HCT116 (cell line): ENCODE results near the gene PSD. TPM values are rescaled to one million over a fixed set of nuclear protein-coding genes. Genes with fewer than 3 reads are reported as not detected.

Source experiments
- ATAC-seq: fragments of 200-7000 bp; cut with Tn5 transposase; 2 replicates; pipeline ENCODE4 v1.9.1; 2020; ENCODE audit warnings: mild to moderate bottlenecking, moderate library complexity
- BruUV-seq: library from RNA; stranded (reverse); fragments of 400-500 nt; replicated peaks from 2 replicates; lab custom pipeline; 2021; lab: Mats Ljungman, UMichigan
- CTCF ChIA-PET: fragments of 300-600 bp; sonication (Branson Sonifier 250); formaldehyde crosslinking; loops from one replicate; lab custom pipeline; 2021; ENCODE audit warnings: antibody characterized with exemption; lab: Charles Lee
- POLR2A ChIA-PET: fragments of 300-600, 350-600 bp; sonication (Branson Sonifier 250); formaldehyde crosslinking; loops from one replicate; lab custom pipeline; 2021; ENCODE audit warnings: antibody characterized with exemption; lab: Charles Lee
- RAD21 ChIA-PET, 2 experiments: fragments of 300-600 bp; sonication (Branson Sonifier 250); formaldehyde crosslinking; loops; one replicate each; lab custom pipeline; 2023; ENCODE audit warnings: low total read pairs in 2 of 2; ENCODE audit not compliant: uncharacterized antibody in 2 of 2, unreplicated experiment in 2 of 2, low non-redundant PET in 1 of 2; lab: Charles Lee
- DNase-seq: peaks from one replicate; pipeline ENCODE4 v3.0.0-alpha.2; 2010; ENCODE audit warnings: low read depth, low spot score
- H2AFZ ChIP-seq: fragments of 200-600 bp; shearing (Covaris generic), sonication (generic); 2 replicates; pipeline ENCODE4 v1.6.1; 2017; ENCODE audit warnings: low read depth, mixed run types, mixed read lengths, antibody characterized with exemption, low read length; ENCODE audit not compliant: poor library complexity, severe bottlenecking
- H3K27ac ChIP-seq: 2 replicates; pipeline ENCODE4 v1.5.1; 2012; ENCODE audit warnings: low read depth, low read length
- H3K27me3 ChIP-seq: fragments of 200-600 bp; sonication (generic); 2 replicates; pipeline ENCODE4 v1.6.1; 2016; ENCODE audit warnings: mixed run types, low read length, mixed read lengths; ENCODE audit not compliant: insufficient read depth
- H3K36me3 ChIP-seq, 2 experiments: fragments of 200-500 bp in 1 of 2; fragments of 200-600 bp in 1 of 2; sonication (Bioruptor generic) in 1 of 2; sonication (generic) in 1 of 2; 2 replicates each; pipeline versions ENCODE4 v1.5.1 to v1.6.1; 2014 to 2016; ENCODE audit warnings: low read length in 2 of 2, inconsistent platforms in 1 of 2, mixed read lengths in 1 of 2, mixed run types in 1 of 2; ENCODE audit not compliant: insufficient read depth in 2 of 2, control insufficient read depth in 1 of 2
- H3K4me1 ChIP-seq, 2 experiments: fragments of 200-600 bp in 1 of 2; sonication (generic) in 1 of 2; 2 replicates each; pipeline versions ENCODE4 v1.5.1 to v1.6.1; 2012 to 2017; ENCODE audit warnings: low read length in 2 of 2, inconsistent platforms in 1 of 2, mild to moderate bottlenecking in 1 of 2, mixed read lengths in 1 of 2, mixed run types in 1 of 2, moderate library complexity in 1 of 2; ENCODE audit not compliant: insufficient read depth in 2 of 2, control insufficient read depth in 1 of 2
- H3K4me2 ChIP-seq: fragments of 200-600 bp; sonication (generic); 2 replicates; pipeline ENCODE4 v1.6.1; 2017; ENCODE audit warnings: mixed run types, low read length, mixed read lengths
- H3K4me3 ChIP-seq, 2 experiments: fragments of 200-600 bp in 1 of 2; sonication (generic) in 1 of 2; replicated peaks in 1 of 2; 2 replicates each; pipeline ENCODE4 v1.5.1; 2011 to 2016; ENCODE audit warnings: low read length in 2 of 2, control low read depth in 1 of 2, low read depth in 1 of 2, mild to moderate bottlenecking in 1 of 2, mixed read lengths in 1 of 2, mixed run types in 1 of 2
- H3K79me2 ChIP-seq: fragments of 200-600 bp; sonication (generic); 2 replicates; pipeline ENCODE4 v1.6.1; 2017; ENCODE audit warnings: mild to moderate bottlenecking, mixed run types, low read length, moderate library complexity, mixed read lengths; ENCODE audit not compliant: insufficient read depth
- H3K9ac ChIP-seq: fragments of 200-600 bp; sonication (generic); 2 replicates; pipeline ENCODE4 v1.6.1; 2016; ENCODE audit warnings: low read length, mixed read lengths
- H3K9me2 ChIP-seq: fragments of 200-600 bp; sonication (generic), shearing (Covaris generic); 2 replicates; pipeline ENCODE4 v1.6.1; 2017; ENCODE audit warnings: mixed run types, mild to moderate bottlenecking, moderate library complexity; ENCODE audit not compliant: insufficient read depth
- H3K9me3 ChIP-seq, 2 experiments: fragments of 200-500 bp in 1 of 2; fragments of 200-600 bp in 1 of 2; sonication (Bioruptor generic) in 1 of 2; sonication (generic) in 1 of 2; 2 replicates each; pipeline ENCODE4 v1.6.1; 2014 to 2017; ENCODE audit warnings: low read length in 2 of 2, mixed read lengths in 2 of 2, inconsistent platforms in 1 of 2, low read depth in 1 of 2, mild to moderate bottlenecking in 1 of 2, mixed run types in 1 of 2, moderate library complexity in 1 of 2; ENCODE audit not compliant: control insufficient read depth in 1 of 2, insufficient read depth in 1 of 2
- H4K20me1 ChIP-seq: fragments of 200-600 bp; sonication (generic), shearing (Covaris generic); 2 replicates; pipeline ENCODE4 v1.6.1; 2017; ENCODE audit warnings: mixed run types, mild to moderate bottlenecking, moderate library complexity; ENCODE audit not compliant: insufficient read depth
- ATF3 ChIP-seq: IDR thresholded peaks from 2 replicates; pipeline ENCODE4 v1.6.1; 2012
- CTCF ChIP-seq, 3 experiments: fragments of 200-600 bp in 1 of 3; sonication (generic) in 1 of 3; IDR thresholded peaks in 2 of 3; conservative IDR thresholded peaks in 1 of 3; 2 replicates each; pipeline ENCODE4 v1.5.1; 2012 to 2017; ENCODE audit warnings: low read depth in 2 of 3, low read length in 2 of 3, antibody characterized with exemption in 1 of 3, borderline replicate concordance in 1 of 3, control low read depth in 1 of 3, mild to moderate bottlenecking in 1 of 3, mixed read lengths in 1 of 3, mixed run types in 1 of 3, moderate library complexity in 1 of 3; ENCODE audit not compliant: insufficient read depth in 1 of 3
- ELF1 ChIP-seq: IDR thresholded peaks from 2 replicates; pipeline ENCODE4 v1.6.1; 2012; ENCODE audit warnings: low read depth, borderline replicate concordance
- EZH2 ChIP-seq: fragments of 200-600 bp; sonication (generic); IDR thresholded peaks from 2 replicates; pipeline ENCODE4 v1.6.1; 2017; ENCODE audit warnings: antibody characterized with exemption, mixed run types
- POLR2AphosphoS5 ChIP-seq: IDR thresholded peaks from 2 replicates; pipeline ENCODE4 v1.6.1; 2011; ENCODE audit warnings: mild to moderate bottlenecking, low read depth, low read length, moderate library complexity
- YY1 ChIP-seq: IDR thresholded peaks from 2 replicates; pipeline ENCODE4 v1.6.1; 2011; ENCODE audit warnings: low read length, low read depth, moderate library complexity, mild to moderate bottlenecking; ENCODE audit not compliant: insufficient replicate concordance; ENCODE audit errors: extremely low read depth
- intact Hi-C: fragments of 100-400 bp; cut with micrococcal nuclease; formaldehyde crosslinking; loops from 2 replicates; pipeline ENCODE4 v1.10.0; 2022
- total RNA-seq: library from RNA; stranded (reverse); gene quantifications from one replicate; pipeline ENCODE4 v1.2.1, GENCODE V29; 2021; ENCODE audit not compliant: unreplicated experiment

The PSD gene
- total RNA-seq, 1 experiment from 2014 or later: 9.7 TPM

GRCh38 chr10:102405632-102406031, 13.0 kb downstream of the PSD start:
- H3K79me2 ChIP-seq: no peaks in the 10 kb centered on the region
- RAD21 ChIA-PET: no interaction called here
- H4K20me1 ChIP-seq: no peaks in the 10 kb centered on the region
- H3K27me3 ChIP-seq: no peaks in the 10 kb centered on the region
- no peaks in the 10 kb centered on the region for H3K9me3 ChIP-seq
- POLR2A ChIA-PET: interaction anchor here (1.6 to 3.2 kb wide), 2 partner anchors 10 to 15 kb away, joined by 5 to 14 read pairs; partner anchors contain the start of genes FBXL15 and NFKB2
- intact Hi-C loops: no loop called here
- H3K4me2 ChIP-seq: no peak overlapping the region
- no peaks in the 10 kb centered on the region for H3K9me2 ChIP-seq
- TF ChIP-seq ELF1 (no peak), POLR2AphosphoS5 (peak; percentile 21; the same call in 1 of the 2 replicates), ATF3 (no peak), EZH2 (no peak), YY1 (no peak), CTCF (IDR thresholded peaks at IDR 0.05 in 2 of 3, conservative IDR thresholded peaks at IDR 0.05 in 1 of 3; ENCODE audit: borderline replicate concordance in 1 of 3, insufficient read depth in 1 of 3, low read depth in 2 of 3, low read length in 2 of 3) (no peak)
- TF ChIP-seq, all 23 proteins: peak for 1
- Histone ChIP-seq H2AFZ (no peak overlapping the region), H3K27ac (no peak overlapping the region), H3K9ac (no peak overlapping the region), H3K4me1 (peaks cover 21 to 45% of the 10 kb centered on the region in 2 experiments), H3K4me3 (no peak overlapping the region), H3K36me3 (peaks cover 4 to 6% of the 10 kb centered on the region in 2 experiments; a peak in 2 of 4 replicates)
- CTCF ChIA-PET: interaction anchor here (0.9 to 3.5 kb wide), 6 partner anchors 11 to 236 kb away, joined by 3 to 41 read pairs (median 4); partner anchors contain the start of gene NFKB2
- BruUV-seq: no TSS peak
- ATAC-seq: no peak
- no peak for DNase-seq
